Neural cell (in vitro differentiated cells): ENCODE data around the gene BLVRB.

ENCODE experiments used
- EZH2 ChIP-seq: fragments of 200-600, 300-800 bp; shearing (Covaris generic), sonication (generic); IDR thresholded peaks from 2 replicates; pipeline ENCODE4 v1.6.1; 2014; ENCODE audit warnings: antibody characterized with exemption, low read length, borderline replicate concordance, mild to moderate bottlenecking; ENCODE audit not compliant: insufficient read depth, poor library complexity, severe bottlenecking
- MXI1 ChIP-seq: fragments of 450-650 bp; conservative IDR thresholded peaks from 2 replicates; pipeline ENCODE4 v1.6.1; 2014; ENCODE audit warnings: antibody characterized with exemption, mild to moderate bottlenecking; ENCODE audit not compliant: poor library complexity, severe bottlenecking
- POLR2AphosphoS5 ChIP-seq: IDR thresholded peaks from 2 replicates; pipeline ENCODE4 v1.6.1; 2012
- SMC3 ChIP-seq: fragments of 450-650 bp; conservative IDR thresholded peaks from 2 replicates; pipeline ENCODE4 v1.6.1; 2014; ENCODE audit warnings: antibody characterized with exemption, mild to moderate bottlenecking, moderate library complexity; ENCODE audit not compliant: poor library complexity
- TAF1 ChIP-seq: IDR thresholded peaks from 2 replicates; pipeline ENCODE4 v1.6.1; 2012; ENCODE audit warnings: low read depth
- TF ChIP-seq, protein P1 (sequence below): fragments of 450-650 bp; IDR thresholded peaks from 2 replicates; pipeline ENCODE4 v1.5.1; 2014; ENCODE audit warnings: antibody characterized with exemption, mild to moderate bottlenecking, moderate library complexity; ENCODE audit not compliant: poor library complexity, severe bottlenecking
- TF ChIP-seq, protein P2 (sequence below): IDR thresholded peaks from 2 replicates; pipeline ENCODE4 v1.6.1; 2012; ENCODE audit warnings: borderline replicate concordance

GRCh38 chr19:40423938-40424337 lies 41.6 kb downstream of the BLVRB start:
- TF ChIP-seq, protein P1, sequence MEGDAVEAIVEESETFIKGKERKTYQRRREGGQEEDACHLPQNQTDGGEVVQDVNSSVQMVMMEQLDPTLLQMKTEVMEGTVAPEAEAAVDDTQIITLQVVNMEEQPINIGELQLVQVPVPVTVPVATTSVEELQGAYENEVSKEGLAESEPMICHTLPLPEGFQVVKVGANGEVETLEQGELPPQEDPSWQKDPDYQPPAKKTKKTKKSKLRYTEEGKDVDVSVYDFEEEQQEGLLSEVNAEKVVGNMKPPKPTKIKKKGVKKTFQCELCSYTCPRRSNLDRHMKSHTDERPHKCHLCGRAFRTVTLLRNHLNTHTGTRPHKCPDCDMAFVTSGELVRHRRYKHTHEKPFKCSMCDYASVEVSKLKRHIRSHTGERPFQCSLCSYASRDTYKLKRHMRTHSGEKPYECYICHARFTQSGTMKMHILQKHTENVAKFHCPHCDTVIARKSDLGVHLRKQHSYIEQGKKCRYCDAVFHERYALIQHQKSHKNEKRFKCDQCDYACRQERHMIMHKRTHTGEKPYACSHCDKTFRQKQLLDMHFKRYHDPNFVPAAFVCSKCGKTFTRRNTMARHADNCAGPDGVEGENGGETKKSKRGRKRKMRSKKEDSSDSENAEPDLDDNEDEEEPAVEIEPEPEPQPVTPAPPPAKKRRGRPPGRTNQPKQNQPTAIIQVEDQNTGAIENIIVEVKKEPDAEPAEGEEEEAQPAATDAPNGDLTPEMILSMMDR = no peak
- TF ChIP-seq EZH2 = no peak
- TF ChIP-seq POLR2AphosphoS5 = no peak
- no peak for TF ChIP-seq TAF1
- TF ChIP-seq SMC3 = no peak
- TF ChIP-seq MXI1 = no peak
- TF ChIP-seq, protein P2, sequence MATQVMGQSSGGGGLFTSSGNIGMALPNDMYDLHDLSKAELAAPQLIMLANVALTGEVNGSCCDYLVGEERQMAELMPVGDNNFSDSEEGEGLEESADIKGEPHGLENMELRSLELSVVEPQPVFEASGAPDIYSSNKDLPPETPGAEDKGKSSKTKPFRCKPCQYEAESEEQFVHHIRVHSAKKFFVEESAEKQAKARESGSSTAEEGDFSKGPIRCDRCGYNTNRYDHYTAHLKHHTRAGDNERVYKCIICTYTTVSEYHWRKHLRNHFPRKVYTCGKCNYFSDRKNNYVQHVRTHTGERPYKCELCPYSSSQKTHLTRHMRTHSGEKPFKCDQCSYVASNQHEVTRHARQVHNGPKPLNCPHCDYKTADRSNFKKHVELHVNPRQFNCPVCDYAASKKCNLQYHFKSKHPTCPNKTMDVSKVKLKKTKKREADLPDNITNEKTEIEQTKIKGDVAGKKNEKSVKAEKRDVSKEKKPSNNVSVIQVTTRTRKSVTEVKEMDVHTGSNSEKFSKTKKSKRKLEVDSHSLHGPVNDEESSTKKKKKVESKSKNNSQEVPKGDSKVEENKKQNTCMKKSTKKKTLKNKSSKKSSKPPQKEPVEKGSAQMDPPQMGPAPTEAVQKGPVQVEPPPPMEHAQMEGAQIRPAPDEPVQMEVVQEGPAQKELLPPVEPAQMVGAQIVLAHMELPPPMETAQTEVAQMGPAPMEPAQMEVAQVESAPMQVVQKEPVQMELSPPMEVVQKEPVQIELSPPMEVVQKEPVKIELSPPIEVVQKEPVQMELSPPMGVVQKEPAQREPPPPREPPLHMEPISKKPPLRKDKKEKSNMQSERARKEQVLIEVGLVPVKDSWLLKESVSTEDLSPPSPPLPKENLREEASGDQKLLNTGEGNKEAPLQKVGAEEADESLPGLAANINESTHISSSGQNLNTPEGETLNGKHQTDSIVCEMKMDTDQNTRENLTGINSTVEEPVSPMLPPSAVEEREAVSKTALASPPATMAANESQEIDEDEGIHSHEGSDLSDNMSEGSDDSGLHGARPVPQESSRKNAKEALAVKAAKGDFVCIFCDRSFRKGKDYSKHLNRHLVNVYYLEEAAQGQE = no peak
